Left lobe of liver (tissue), 2 donors: ENCODE results near the gene CD180. TPM values are rescaled to one million over a fixed set of nuclear protein-coding genes. Genes with fewer than 3 reads are reported as not detected.

Experiments
- ATAC-seq: fragments of 200-7000 bp; cut with Tn5 transposase; one replicate; pipeline ENCODE4 v1.9.1; 2020; ENCODE audit warnings: mild to moderate bottlenecking, moderate library complexity
- DNase-seq: peaks from one replicate; pipeline ENCODE4 v3.0.0-alpha.2; 2020; ENCODE audit warnings: low spot score
- total RNA-seq: library from RNA; stranded (reverse); gene quantifications from one replicate; pipeline ENCODE4 v1.2.1, GENCODE V29; 2021
- donor health status: DM: no; HTN: no; CAD: no; lungs with moderate emphysema.
- donor health status: DM: no; HTN: yes; CAD: no.

The CD180 gene
- total RNA-seq, 1 donor from 2014 or later: 0.38 TPM

GRCh38 chr5:67135381-67135984 is 61.1 kb downstream of the CD180 start:
- no peak for DNase-seq
- no peak for ATAC-seq

- DNase-seq (no peak), ATAC-seq (no peak)
Measured at GRCh38 chr5:67133776-67134175, 62.8 kb downstream of the CD180 start.

DNA sequence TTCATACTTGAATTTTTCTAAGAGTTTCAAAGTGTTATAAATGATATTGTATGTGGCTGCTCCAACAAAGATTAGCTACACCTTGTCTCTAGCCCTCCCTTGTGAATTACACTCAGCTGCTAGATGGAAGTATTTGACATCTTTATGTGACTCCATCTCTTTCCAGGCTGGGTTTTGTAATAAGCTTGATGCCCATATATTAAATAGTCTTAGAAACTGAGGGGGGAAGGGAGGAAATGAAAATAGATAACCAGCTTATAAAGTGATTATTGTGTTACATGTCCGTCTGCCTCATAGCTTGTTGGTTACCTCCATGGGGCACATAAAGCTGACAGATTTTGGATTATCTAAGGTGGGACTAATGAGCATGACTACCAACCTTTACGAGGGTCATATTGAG is 63.4 kb downstream of the CD180 start:
- DNase-seq: no peak
- no peak for ATAC-seq

DNA sequence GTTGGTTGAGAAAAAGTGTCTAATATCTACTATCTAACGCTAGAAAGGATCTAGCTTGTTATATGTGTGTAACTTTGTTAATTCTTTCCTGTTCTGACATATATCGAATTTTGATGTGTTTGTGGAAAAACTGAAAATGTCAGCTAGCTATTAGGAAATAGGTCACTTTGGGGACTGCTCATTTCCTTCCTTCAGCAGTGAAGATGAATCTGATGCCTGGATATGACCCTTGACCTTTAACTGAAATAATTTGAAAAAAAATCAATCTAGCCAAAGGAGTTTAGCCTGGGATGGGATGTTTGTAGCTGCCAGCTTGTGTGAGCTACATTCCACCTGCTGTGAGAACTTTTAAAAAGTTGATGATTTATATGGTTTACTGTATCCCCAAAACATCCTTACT is 66.8 kb downstream of the CD180 start:
- no peak for ATAC-seq
- DNase-seq: no peak
